ENCODE results near the gene TIAM2.
A peak's percentile ranks its signal among the peaks of the same experiment; 100 is the strongest.
"Not testable (repeated sequence)": the region's sequence is repeated elsewhere in the genome, so short reads cannot be mapped to it uniquely, and the experiment has no call there.

Gene TIAM2

DNA sequence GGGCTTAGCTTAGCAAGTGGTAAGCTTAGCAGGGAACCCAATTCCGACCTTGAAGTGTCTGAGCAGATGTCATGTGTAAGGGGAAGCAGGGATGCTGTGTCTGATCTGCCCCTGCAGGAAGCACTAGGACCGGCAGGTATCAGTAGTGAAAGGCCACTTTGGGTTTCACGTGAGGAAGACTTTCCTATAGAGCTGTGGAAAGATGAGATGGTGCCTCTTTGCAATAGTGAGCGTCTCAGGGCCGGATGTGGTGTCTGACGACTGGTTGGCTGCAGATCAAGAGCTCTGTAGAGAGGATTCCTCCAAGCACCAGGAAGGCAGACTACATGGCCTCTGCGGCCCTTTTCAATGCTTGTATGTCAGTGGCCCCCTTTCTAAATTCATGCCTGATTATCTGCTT lies 98.3 kb downstream of the TIAM2 start:
- no peak for DNase-seq
- TF ChIP-seq GATA1 (IDR thresholded peaks at IDR 0.05; ENCODE audit: low read depth, low read length) = no peak

GRCh38 chr6:155100087-155100486 lies 105.0 kb downstream of the TIAM2 start:
- TF ChIP-seq GATA1 (IDR thresholded peaks at IDR 0.05; ENCODE audit: low read depth, low read length) (no peak), POLR2A (IDR thresholded peaks at IDR 0.05; ENCODE audit: low read length) (no peak)
- DNase-seq = no peak

DNA sequence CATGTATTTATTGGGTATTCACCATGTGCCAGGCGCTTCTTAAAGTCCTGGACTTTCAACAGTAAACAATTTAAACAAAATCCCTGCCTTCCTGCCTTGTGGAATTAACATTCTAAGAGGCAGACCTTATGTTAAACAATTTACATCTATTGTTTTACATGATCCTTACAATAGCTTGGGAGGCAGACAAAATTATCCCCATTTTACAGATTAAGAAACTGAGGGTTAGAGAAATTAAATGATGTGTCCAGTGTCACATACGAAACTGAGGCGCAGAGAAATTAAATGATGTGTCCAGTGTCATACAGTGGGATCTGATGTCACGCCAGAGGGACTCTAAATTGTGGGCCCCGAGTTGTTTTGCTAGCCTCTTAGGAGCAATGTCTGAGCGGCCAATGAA lies 105.5 kb downstream of the TIAM2 start:
- no peak for DNase-seq
- TF ChIP-seq POLR2A (IDR thresholded peaks at IDR 0.05; ENCODE audit: low read length) (no peak), GATA1 (IDR thresholded peaks at IDR 0.05; ENCODE audit: low read depth, low read length) (no peak)

DNA sequence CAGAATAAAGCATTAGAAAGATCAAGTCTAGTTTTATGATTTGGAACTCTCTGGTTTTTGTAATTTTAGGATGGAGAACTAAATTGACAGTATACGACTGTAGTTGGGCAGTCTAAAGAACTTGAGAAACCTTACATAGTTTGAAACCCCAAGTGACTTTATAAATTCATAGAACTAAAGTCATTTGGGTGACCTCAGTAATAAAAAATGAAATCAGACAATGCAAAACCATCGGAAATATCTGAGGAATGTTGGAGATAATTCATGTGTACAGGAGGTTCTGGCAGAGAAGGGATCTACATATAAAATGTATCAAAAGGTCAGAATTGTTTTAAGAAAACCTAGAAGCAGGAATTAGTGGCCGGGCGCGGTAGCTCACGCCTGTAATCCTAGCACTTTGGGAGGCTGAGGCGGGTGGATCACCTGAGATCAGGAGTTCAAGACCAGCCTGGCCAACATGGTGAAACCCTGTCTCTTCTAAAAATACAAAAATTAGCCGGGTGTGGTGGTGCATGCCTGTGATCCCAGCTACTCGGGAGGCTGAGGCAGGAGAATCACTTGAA lies 108.0 kb downstream of the TIAM2 start:
- DNase-seq = not testable (repeated sequence)

DNA sequence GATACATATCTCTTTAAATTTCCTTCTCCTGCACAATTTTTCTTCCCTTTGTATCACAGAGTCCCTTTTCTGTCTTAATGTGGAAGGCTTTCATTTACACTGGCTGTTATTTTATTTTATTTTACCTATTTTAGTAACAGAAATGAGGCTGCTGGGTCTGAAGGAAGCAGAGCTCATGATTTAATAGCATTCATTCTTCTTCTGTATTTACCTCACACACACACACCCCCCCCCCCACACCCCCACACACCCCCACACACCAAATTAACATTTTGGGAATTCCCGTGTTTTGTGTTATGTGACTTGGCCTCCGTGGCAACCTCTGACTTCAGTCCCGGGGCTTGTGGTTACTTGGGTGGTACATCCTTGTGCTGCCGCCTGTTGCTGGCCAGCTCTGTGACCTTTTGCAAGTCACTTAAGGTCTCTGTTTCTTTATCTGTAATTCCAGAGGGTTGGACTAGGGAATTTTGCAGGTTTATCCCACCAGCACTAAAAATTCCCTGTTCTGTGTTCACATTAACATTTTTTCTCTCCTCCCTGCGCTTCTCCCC lies 108.8 kb downstream of the TIAM2 start:
- DNase-seq = no peak
- no peak for TF ChIP-seq POLR2A (IDR thresholded peaks at IDR 0.05; ENCODE audit: low read length)
- TF ChIP-seq GATA1 (IDR thresholded peaks at IDR 0.05; ENCODE audit: low read depth, low read length) = no peak

DNA sequence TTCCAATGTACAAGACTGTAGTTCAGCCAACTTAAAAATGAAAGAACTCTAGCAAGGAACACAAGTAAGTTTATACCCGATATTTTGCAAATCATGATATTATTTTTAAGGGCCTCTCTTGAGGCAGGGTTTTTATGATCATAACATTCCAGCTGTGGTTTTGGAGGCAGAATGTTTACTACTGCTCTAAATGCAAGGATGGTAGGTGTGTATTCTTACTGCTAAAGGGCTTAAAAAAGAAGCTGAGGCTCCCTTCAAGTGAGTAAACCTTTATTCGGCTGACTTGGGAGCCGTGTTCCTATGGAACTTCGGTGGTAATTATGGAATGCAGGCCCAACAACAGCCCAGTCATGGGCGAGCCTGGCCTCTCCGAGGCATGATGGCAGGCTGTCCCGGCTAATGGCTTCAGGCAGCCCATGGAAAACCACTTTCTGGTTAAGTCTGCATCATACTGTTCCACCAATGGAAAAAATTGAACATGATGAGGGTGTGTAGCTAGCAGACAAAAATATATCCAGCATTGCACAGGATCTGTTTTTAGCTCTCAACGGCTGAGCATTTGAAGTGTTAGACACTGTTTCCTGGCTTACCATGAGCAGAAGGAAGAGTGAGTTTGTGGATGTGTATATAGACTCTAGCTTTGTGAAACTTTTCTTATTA lies 111.5 kb downstream of the TIAM2 start:
- TF ChIP-seq POLR2A (IDR thresholded peaks at IDR 0.05; ENCODE audit: low read length) (no peak), GATA1 (IDR thresholded peaks at IDR 0.05; ENCODE audit: low read depth, low read length) (no peak)
- no peak for DNase-seq

DNA sequence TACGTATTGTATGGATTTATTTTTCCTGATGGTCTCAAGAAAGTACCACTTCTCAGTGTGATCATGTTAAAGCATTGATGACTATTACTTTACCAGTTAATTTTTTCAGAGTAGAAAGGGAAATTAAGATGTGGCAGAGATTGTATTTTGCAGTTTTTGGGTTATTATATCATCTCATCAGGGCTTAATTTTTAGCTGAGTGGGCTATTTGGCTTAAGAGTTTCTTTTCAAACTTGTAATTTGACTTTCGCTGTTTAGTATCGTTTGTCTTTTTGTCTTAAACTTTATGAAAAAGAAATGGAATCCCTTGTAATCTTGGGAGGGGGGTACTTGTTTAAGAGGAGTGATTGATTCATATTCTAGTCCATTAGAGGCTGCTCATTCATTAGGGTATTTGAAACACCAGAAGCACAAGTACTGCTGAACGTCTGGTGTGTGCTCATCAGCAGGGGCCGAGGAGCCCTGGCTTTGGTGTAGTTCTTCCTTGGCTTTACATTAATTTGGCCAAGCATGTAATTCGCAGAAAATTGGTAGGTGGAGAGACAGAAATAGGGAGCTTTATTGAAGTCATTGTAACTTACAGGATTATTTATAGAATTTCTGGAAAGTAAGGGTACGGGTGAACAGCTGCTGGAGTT lies 112.4 kb downstream of the TIAM2 start:
- no peak for DNase-seq
- TF ChIP-seq POLR2A (IDR thresholded peaks at IDR 0.05; ENCODE audit: low read length) = no peak
- TF ChIP-seq GATA1 (IDR thresholded peaks at IDR 0.05; ENCODE audit: low read depth, low read length) = no peak

- DNase-seq = peak in 1 of 2 experiments; percentile 21
These were observed 113.1 kb downstream of the TIAM2 start for GRCh38 chr6:155108070-155108820.

DNA sequence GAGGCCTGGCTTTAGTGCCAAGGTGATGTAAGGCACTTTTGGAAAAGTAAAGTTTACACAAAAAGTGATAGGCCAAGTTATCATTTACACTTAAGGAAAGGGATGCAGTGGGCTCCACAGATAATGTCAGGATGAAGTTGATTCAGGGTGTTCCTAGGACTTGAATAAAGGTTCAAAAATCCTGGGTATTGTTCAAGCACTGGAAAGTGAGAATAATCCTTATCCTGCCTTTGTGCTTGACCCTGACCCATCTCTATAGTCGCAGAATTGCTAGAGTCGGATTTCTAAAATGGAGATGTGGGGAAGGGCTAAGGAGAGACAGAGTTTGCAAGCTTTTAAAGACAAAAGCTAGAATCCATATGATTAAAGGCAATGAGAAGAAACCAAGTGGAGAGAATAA lies 115.6 kb downstream of the TIAM2 start:
- TF ChIP-seq GATA1 (IDR thresholded peaks at IDR 0.05; ENCODE audit: low read depth, low read length) (no peak), POLR2A (IDR thresholded peaks at IDR 0.05; ENCODE audit: low read length) (no peak)
- DNase-seq = no peak

More at GRCh38 chr6:155108070-155108820, 113.1 kb downstream of the TIAM2 start:
- TF ChIP-seq POLR2A (IDR thresholded peaks at IDR 0.05; ENCODE audit: low read length) = no peak
- TF ChIP-seq GATA1 (IDR thresholded peaks at IDR 0.05; ENCODE audit: low read depth, low read length) = no peak

- DNase-seq = no peak
- TF ChIP-seq GATA1 (IDR thresholded peaks at IDR 0.05; ENCODE audit: low read depth, low read length) (no peak), POLR2A (IDR thresholded peaks at IDR 0.05; ENCODE audit: low read length) (no peak)
These were observed 117.6 kb downstream of the TIAM2 start for GRCh38 chr6:155112757-155113156.

DNA sequence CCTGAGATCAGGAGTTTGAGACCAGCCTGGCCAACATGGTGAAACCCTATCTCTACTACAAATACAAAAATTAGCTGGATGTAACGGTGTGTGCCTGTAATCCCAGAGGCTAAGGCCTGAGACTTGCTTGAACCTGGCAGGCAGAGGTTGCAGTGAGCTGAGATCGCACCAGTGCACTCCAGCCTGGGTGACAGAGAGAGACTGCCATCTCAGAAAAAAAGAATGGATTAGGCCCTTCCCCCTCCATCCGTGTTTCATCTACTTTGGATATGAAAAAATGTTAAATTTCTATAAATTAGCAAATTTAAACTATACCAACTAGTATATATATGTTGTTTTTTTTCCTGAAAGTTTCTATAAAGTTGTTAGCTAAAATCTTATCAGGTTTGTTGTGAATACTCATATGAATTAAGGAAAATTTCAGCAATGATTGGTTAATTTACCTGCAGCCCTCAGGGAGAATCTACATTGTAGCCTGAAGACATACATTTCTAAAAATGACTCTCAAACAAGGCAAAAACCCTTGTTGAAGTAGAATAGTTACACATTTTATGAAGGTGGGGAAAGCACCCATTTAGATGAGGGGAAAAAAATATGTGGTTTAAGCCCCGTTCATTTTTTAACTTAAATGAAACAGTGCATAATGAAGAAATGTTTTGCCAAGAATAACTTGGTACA lies 120.9 kb downstream of the TIAM2 start:
- TF ChIP-seq GATA1 (IDR thresholded peaks at IDR 0.05; ENCODE audit: low read depth, low read length) (no peak), POLR2A (IDR thresholded peaks at IDR 0.05; ENCODE audit: low read length) (no peak)
- no peak for DNase-seq

- TF ChIP-seq POLR2A (IDR thresholded peaks at IDR 0.05; ENCODE audit: low read length) = no peak
- no peak for TF ChIP-seq GATA1 (IDR thresholded peaks at IDR 0.05; ENCODE audit: low read depth, low read length)
- no peak for DNase-seq
These were observed 121.4 kb downstream of the TIAM2 start for GRCh38 chr6:155116571-155116910.

DNA sequence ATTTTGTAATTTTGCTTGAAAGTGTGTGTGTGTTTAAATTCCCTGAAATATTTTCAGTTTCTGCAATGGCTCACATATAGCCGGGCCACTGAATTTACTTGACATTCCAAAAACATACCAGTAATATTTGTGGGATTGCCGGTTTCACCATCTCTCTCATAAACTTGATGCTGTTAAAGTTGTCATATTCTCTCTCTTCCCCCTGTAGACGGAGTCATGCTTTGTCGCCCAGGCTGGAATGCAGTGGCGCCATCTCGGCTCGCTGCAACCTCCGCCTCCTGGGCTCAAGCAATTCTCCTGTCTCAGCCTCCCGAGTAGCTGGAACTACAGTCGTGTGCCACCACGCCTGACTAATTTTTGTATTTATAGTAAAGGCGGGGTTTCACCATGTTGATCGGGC lies 122.1 kb downstream of the TIAM2 start:
- no peak for TF ChIP-seq GATA1 (IDR thresholded peaks at IDR 0.05; ENCODE audit: low read depth, low read length)
- no peak for TF ChIP-seq POLR2A (IDR thresholded peaks at IDR 0.05; ENCODE audit: low read length)
- no peak for DNase-seq

DNA sequence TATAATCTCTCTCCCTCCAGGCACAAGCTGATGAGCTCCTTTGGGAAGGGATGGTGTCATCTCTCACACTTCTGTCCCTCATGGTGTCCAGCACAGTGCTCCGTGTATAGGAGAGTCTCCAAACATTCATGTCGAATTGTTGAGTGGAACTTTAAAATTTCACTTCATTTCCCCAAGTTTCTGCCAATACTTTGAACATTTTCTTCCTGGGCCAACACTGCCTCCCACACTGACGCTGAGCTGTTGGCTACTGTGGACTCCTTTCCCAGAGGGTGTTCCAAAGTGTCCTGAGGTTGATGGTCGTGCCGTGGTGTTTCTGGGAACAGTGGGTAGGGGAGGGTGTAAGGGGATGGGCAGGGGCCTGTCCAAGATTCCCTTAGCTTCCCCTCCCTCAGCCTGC lies 122.7 kb downstream of the TIAM2 start:
- DNase-seq = no peak
- TF ChIP-seq POLR2A (IDR thresholded peaks at IDR 0.05; ENCODE audit: low read length) (no peak), GATA1 (IDR thresholded peaks at IDR 0.05; ENCODE audit: low read depth, low read length) (no peak)

GRCh38 chr6:155119201-155119600 lies 124.1 kb downstream of the TIAM2 start:
- not testable (repeated sequence) for DNase-seq

All from erythroblast (primary cell).